H1 (cell line): Measurements from ENCODE around the gene GCH1. TPM values are rescaled to one million over a fixed set of nuclear protein-coding genes. Genes with fewer than 3 reads are reported as not detected.

Experiments
- CTCF ChIA-PET: fragments of 300-600 bp; sonication (Branson Sonifier 250); formaldehyde crosslinking; loops from one replicate; lab custom pipeline; 2021; ENCODE audit not compliant: partially characterized antibody; lab: Charles Lee
- POLR2A ChIA-PET: fragments of 300-600 bp; sonication (Branson Sonifier 250); formaldehyde crosslinking; loops from one replicate; lab custom pipeline; 2021; ENCODE audit warnings: inconsistent platforms; ENCODE audit not compliant: partially characterized antibody; lab: Charles Lee
- DNase-seq, 2 experiments: peaks; one replicate each; pipeline versions ENCODE4 v3.0.0 to v3.0.0-alpha.2; 2010 to 2022; ENCODE audit warnings: low spot score in 2 of 2, low read depth in 1 of 2, mixed read lengths in 1 of 2
- FAIRE-seq: peaks from 2 replicates; lab custom pipeline; 2011; peaks lifted over from hg19 to GRCh38; lab: Jason Lieb, UNC
- H2AFZ ChIP-seq: 2 replicates; pipeline ENCODE4 v1.8.1; 2012; ENCODE audit warnings: low read length, inconsistent platforms
- H2AK5ac ChIP-seq: 2 replicates; pipeline ENCODE4 v1.6.1; 2013; ENCODE audit warnings: low read depth, low read length
- H2BK120ac ChIP-seq: replicated peaks from 2 replicates; pipeline ENCODE3; 2013; ENCODE audit warnings: low read depth, low read length, inconsistent platforms
- H2BK12ac ChIP-seq: 2 replicates; pipeline ENCODE4 v1.6.1; 2013; ENCODE audit warnings: low read depth, low read length
- H2BK15ac ChIP-seq: 2 replicates; pipeline ENCODE4 v1.6.1; 2013; ENCODE audit warnings: low read length
- H2BK20ac ChIP-seq: 2 replicates; pipeline ENCODE4 v1.6.1; 2013; ENCODE audit warnings: low read length
- H2BK5ac ChIP-seq: 2 replicates; pipeline ENCODE4 v1.6.1; 2013; ENCODE audit warnings: low read depth, low read length
- H3K14ac ChIP-seq: 2 replicates; pipeline ENCODE4 v1.6.1; 2013; ENCODE audit warnings: inconsistent platforms; ENCODE audit not compliant: insufficient read length
- H3K18ac ChIP-seq: 2 replicates; pipeline ENCODE4 v1.6.1; 2013; ENCODE audit warnings: low read length; ENCODE audit errors: extremely low read depth
- H3K23ac ChIP-seq: 2 replicates; pipeline ENCODE4 v1.6.1; 2013; ENCODE audit warnings: inconsistent platforms; ENCODE audit not compliant: insufficient read length
- H3K23me2 ChIP-seq: 2 replicates; pipeline ENCODE4 v1.6.1; 2013; ENCODE audit warnings: low read depth, low read length
- H3K27ac ChIP-seq: 2 replicates; pipeline ENCODE4 v1.6.1; 2011; ENCODE audit warnings: low read depth, low read length, inconsistent platforms
- H3K27me3 ChIP-seq, 4 experiments: replicated peaks in 1 of 4; 1 replicate in 1 of 4; 2 replicates in 3 of 4; pipeline versions ENCODE4 v1.6.1 to v1.8.1; 2011 to 2013; ENCODE audit warnings: low read length in 3 of 4, mild to moderate bottlenecking in 3 of 4, inconsistent platforms in 2 of 4, mixed read lengths in 2 of 4, moderate library complexity in 1 of 4; ENCODE audit not compliant: control insufficient read depth in 3 of 4, insufficient read depth in 3 of 4; ENCODE audit errors: extremely low read depth in 1 of 4
- H3K36me3 ChIP-seq, 4 experiments: 2 replicates each; pipeline versions ENCODE4 v1.6.1 to v1.8.1; 2011 to 2013; ENCODE audit warnings: mild to moderate bottlenecking in 4 of 4, low read length in 3 of 4, moderate library complexity in 2 of 4, control low read depth in 1 of 4, inconsistent platforms in 1 of 4; ENCODE audit not compliant: insufficient read depth in 4 of 4, control insufficient read depth in 2 of 4
- H3K4ac ChIP-seq: replicated peaks from 2 replicates; pipeline ENCODE3; 2013; ENCODE audit warnings: low read length, low read depth, mixed read lengths, inconsistent platforms; ENCODE audit not compliant: insufficient read length
- H3K4me1 ChIP-seq, 4 experiments: replicated peaks in 1 of 4; 1 replicate in 1 of 4; 2 replicates in 3 of 4; pipeline versions ENCODE4 v1.6.1 to v1.8.1; 2011 to 2013; ENCODE audit warnings: low read length in 3 of 4, inconsistent platforms in 2 of 4, mixed read lengths in 1 of 4; ENCODE audit not compliant: insufficient read depth in 4 of 4, control insufficient read depth in 3 of 4
- H3K4me2 ChIP-seq, 2 experiments: 2 replicates each; pipeline versions ENCODE4 v1.6.1 to v1.8.1; 2011 to 2013; ENCODE audit warnings: low read depth in 2 of 2, low read length in 2 of 2, control low read depth in 1 of 2, inconsistent platforms in 1 of 2, mild to moderate bottlenecking in 1 of 2; ENCODE audit not compliant: insufficient read depth in 1 of 2
- H3K4me3 ChIP-seq, 4 experiments: fragments of 200-600, 300-600 bp in 1 of 4; sonication (generic), shearing (Covaris generic), sonication (Bioruptor Twin) in 1 of 4; 2 replicates each; pipeline versions ENCODE4 v1.5.1 to v1.8.1; 2011 to 2016; ENCODE audit warnings: low read length in 4 of 4, low read depth in 3 of 4, control low read depth in 2 of 4, inconsistent platforms in 2 of 4, mild to moderate bottlenecking in 2 of 4, mixed read lengths in 1 of 4, moderate library complexity in 1 of 4; ENCODE audit not compliant: insufficient read depth in 2 of 4; ENCODE audit errors: extremely low read depth in 1 of 4
- H3K56ac ChIP-seq: replicated peaks from 2 replicates; pipeline ENCODE3; 2013; ENCODE audit warnings: low read depth, mild to moderate bottlenecking, mixed read lengths, low read length, inconsistent platforms; ENCODE audit not compliant: insufficient read length
- H3K79me1 ChIP-seq: 2 replicates; pipeline ENCODE4 v1.6.1; 2013; ENCODE audit warnings: low read depth, low read length, control low read depth
- H3K79me2 ChIP-seq, 2 experiments: 2 replicates each; pipeline versions ENCODE4 v1.6.1 to v1.8.1; 2012 to 2013; ENCODE audit warnings: low read length in 2 of 2, mild to moderate bottlenecking in 2 of 2, inconsistent platforms in 1 of 2; ENCODE audit not compliant: insufficient read depth in 2 of 2, control insufficient read depth in 1 of 2
- H3K9ac ChIP-seq, 4 experiments: replicated peaks in 1 of 4; 1 replicate in 1 of 4; 2 replicates in 3 of 4; pipeline versions ENCODE4 v1.6.1 to v1.8.1; 2011 to 2013; ENCODE audit warnings: low read depth in 3 of 4, low read length in 3 of 4, control low read depth in 2 of 4, mild to moderate bottlenecking in 2 of 4, moderate library complexity in 2 of 4, inconsistent platforms in 1 of 4; ENCODE audit errors: extremely low read depth in 1 of 4
- H3K9me3 ChIP-seq, 2 experiments: 2 replicates each; pipeline versions ENCODE4 v1.6.1 to v1.8.1; 2012 to 2013; ENCODE audit warnings: mild to moderate bottlenecking in 2 of 2, moderate library complexity in 2 of 2, control low read depth in 1 of 2, inconsistent platforms in 1 of 2, low read depth in 1 of 2, low read length in 1 of 2, mixed read lengths in 1 of 2; ENCODE audit not compliant: insufficient read depth in 2 of 2
- H4K20me1 ChIP-seq, 2 experiments: replicated peaks in 1 of 2; 2 replicates each; pipeline versions ENCODE3 to v1.8.1; 2011 to 2013; ENCODE audit warnings: inconsistent platforms in 2 of 2, low read length in 2 of 2, mild to moderate bottlenecking in 1 of 2; ENCODE audit not compliant: insufficient read depth in 2 of 2, control insufficient read depth in 1 of 2
- H4K5ac ChIP-seq: 2 replicates; pipeline ENCODE4 v1.6.1; 2013; ENCODE audit warnings: low read length, low read depth, mixed read lengths, inconsistent platforms; ENCODE audit not compliant: insufficient read length
- H4K8ac ChIP-seq: 2 replicates; pipeline ENCODE4 v1.8.0; 2013; ENCODE audit warnings: mild to moderate bottlenecking, moderate library complexity, low read length, inconsistent platforms; ENCODE audit not compliant: insufficient read depth; ENCODE audit errors: extremely low read depth
- H4K91ac ChIP-seq: replicated peaks from 2 replicates; pipeline ENCODE3; 2013; ENCODE audit warnings: low read length, mixed read lengths, inconsistent platforms; ENCODE audit not compliant: insufficient read length
- BACH1 ChIP-seq: IDR thresholded peaks from 2 replicates; pipeline ENCODE4 v1.6.1; 2012; ENCODE audit warnings: low read length, improper control_type of control experiment
- HDAC2 ChIP-seq, 2 experiments: fragments of 300-600 bp in 1 of 2; sonication (generic) in 1 of 2; IDR thresholded peaks; 2 replicates each; pipeline ENCODE4 v1.6.1; 2011 to 2012; ENCODE audit warnings: low read depth in 2 of 2, low read length in 2 of 2, mild to moderate bottlenecking in 2 of 2, moderate library complexity in 2 of 2, borderline replicate concordance in 1 of 2, inconsistent platforms in 1 of 2
- KDM1A ChIP-seq: fragments of 200-600, 300-600 bp; sonication (generic); IDR thresholded peaks from 2 replicates; pipeline ENCODE4 v1.7.1; 2016; ENCODE audit warnings: mild to moderate bottlenecking, low read length, borderline replicate concordance
- RFX5 ChIP-seq: IDR thresholded peaks from 2 replicates; pipeline ENCODE4 v1.6.1; 2011; ENCODE audit warnings: low read depth, low read length, improper control_type of control experiment, borderline replicate concordance
- SP2 ChIP-seq: IDR thresholded peaks from 2 replicates; pipeline ENCODE4 v1.6.1; 2012; ENCODE audit warnings: mild to moderate bottlenecking, low read length, inconsistent platforms
- SRF ChIP-seq: IDR thresholded peaks from 2 replicates; pipeline ENCODE4 v1.6.1; 2011; ENCODE audit warnings: mild to moderate bottlenecking, low read depth, low read length, moderate library complexity
- TAF1 ChIP-seq: IDR thresholded peaks from 2 replicates; pipeline ENCODE4 v1.6.1; 2011; ENCODE audit warnings: mild to moderate bottlenecking, low read depth, low read length
- WGBS, 2 experiments: shearing (Covaris generic) in 1 of 2; methylation state at CpG; one replicate each; pipeline versions ENCODE4 v1.1.6 to v1.1.7; 2013 to 2015; ENCODE audit warnings: low lambda C conversion rate in 2 of 2, mixed read lengths in 2 of 2, inconsistent platforms in 1 of 2, low coverage in 1 of 2, missing lambda C conversion rate in 1 of 2; ENCODE audit not compliant: insufficient replicate concordance in 2 of 2, insufficient coverage in 1 of 2, insufficient read length in 1 of 2; ENCODE audit errors: extremely low coverage in 1 of 2, missing lambda C conversion rate in 1 of 2; 5-methylcytosine and 5-hydroxymethylcytosine counted together
- polyA plus RNA-seq, 7 experiments: library from polyadenylated mRNA; depleted of rRNA in 3 of 7; stranded (reverse) in 5 of 7; unstranded in 2 of 7; fragments of >200 nt in 5 of 7; fragments of 200-250 nt in 2 of 7; gene quantifications; 1 replicate in 5 of 7; 2 replicates in 1 of 7; 4 replicates in 1 of 7; pipeline versions ENCODE4 v1.2.1 to v1.2.3, GENCODE V29; 2011 to 2013; ENCODE audit warnings: missing spikeins in 2 of 7, mixed read lengths in 2 of 7
- total RNA-seq: library from RNA; stranded (reverse); fragmentation: NEBNext Ultra II Directional; extraction: Animal tissue kit (Norgen Biotek cat#: 25700); gene quantifications from 2 replicates; pipeline ENCODE4 v1.2.1, GENCODE V29; 2021

GCH1 gene
- total and polyA plus RNA-seq, 2 of the 8 experiments (the other 6 are each of a cell fraction or from before 2014, with no cell fraction given) = 7.3 to 7.9 TPM

DNA sequence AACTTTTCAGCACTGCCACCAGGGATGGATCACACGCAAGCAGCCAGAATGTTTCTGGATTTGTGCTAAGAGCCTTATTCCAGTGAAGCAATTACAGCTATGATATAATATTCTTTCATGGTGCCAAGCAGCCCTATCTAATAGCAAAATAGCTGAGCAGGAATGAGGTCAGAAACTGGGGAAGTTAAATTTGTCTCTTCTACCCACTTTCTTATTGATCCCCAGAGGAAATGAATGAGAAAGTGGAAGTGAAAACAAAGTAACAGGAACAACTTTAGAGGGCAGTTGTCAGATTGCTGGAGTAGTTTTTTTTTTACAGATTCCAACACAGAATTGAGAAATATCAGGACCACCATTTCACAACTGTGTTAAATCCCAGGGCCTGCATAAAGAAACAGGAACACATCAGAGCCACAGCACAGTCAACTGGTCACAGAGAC lies 44.8 kb downstream of the GCH1 start:
- Histone ChIP-seq H3K9ac (no peak overlapping the region), H3K14ac (no peak overlapping the region), H3K4me2 (no peak overlapping the region), H4K91ac (no peak overlapping the region), H3K4ac (no peak overlapping the region), H2BK20ac (no peak overlapping the region), H2AK5ac (no peak overlapping the region), H2BK5ac (no peak overlapping the region), H3K9me3 (no peaks in the 10 kb centered on the region), H2AFZ (no peak overlapping the region), H3K23me2 (no peaks in the 10 kb centered on the region), H3K27ac (no peak overlapping the region), H3K4me1 (peaks cover 0 to 1% (median 0%) of the 10 kb centered on the region in 4 experiments; a peak in 3 of 7 replicates), H4K5ac (no peak overlapping the region), H3K79me1 (no peaks in the 10 kb centered on the region), H2BK120ac (no peak overlapping the region), H3K79me2 (no peaks in the 10 kb centered on the region), H3K27me3 (no peaks in the 10 kb centered on the region), H2BK12ac (no peak overlapping the region), H3K18ac (no peak overlapping the region), H3K36me3 (no peaks in the 10 kb centered on the region), H3K4me3 (no peak overlapping the region), H3K56ac (no peak overlapping the region), H3K23ac (no peak overlapping the region), H2BK15ac (no peak overlapping the region), H4K20me1 (no peaks in the 10 kb centered on the region), H4K8ac (no peak overlapping the region)
- 95% methylated on average over 1 of the region's 1 CpG; no CpG with 5 or more reads in 1 of the 2 experiments for WGBS, 2 experiments
- DNase-seq (no peak), FAIRE-seq (no peak)
- ChIA-PET POLR2A (no interaction called here), CTCF (no interaction called here)
- no peak for TF ChIP-seq SP2
- TF ChIP-seq HDAC2 (IDR thresholded peaks at IDR 0.05; ENCODE audit: borderline replicate concordance in 1 of 2, low read depth in 2 of 2, low read length in 2 of 2) = no peak
- TF ChIP-seq SRF = no peak
- no peak for TF ChIP-seq TAF1
- TF ChIP-seq RFX5 = no peak
- no peak for TF ChIP-seq BACH1
- TF ChIP-seq KDM1A = no peak
